ENCODE data around the gene SPATA3. TPM values are rescaled to one million over a fixed set of nuclear protein-coding genes. Genes with fewer than 3 reads are reported as not detected.

Gene SPATA3
- total and polyA plus RNA-seq, 2 of the 8 experiments (the other 6 are each of a cell fraction or from before 2014, with no cell fraction given) = not detected

GRCh38 chr2:231049286-231050017 is 53.5 kb downstream of the SPATA3 start:
- Histone ChIP-seq H3K4me1 (replicated peaks in 1 of 4; ENCODE audit: control insufficient read depth in 3 of 4, insufficient read depth in 4 of 4, low read length in 3 of 4) (peaks cover 3 to 5% (median 4%) of the 10 kb centered on the region in 4 experiments; a peak in 5 of 7 replicates), H4K5ac (ENCODE audit: insufficient read length, low read depth, low read length) (no peak overlapping the region), H2BK120ac (replicated peaks; ENCODE audit: low read depth, low read length) (no peak overlapping the region), H2BK20ac (ENCODE audit: low read length) (no peak overlapping the region), H3K36me3 (ENCODE audit: control insufficient read depth in 2 of 4, insufficient read depth in 4 of 4, low read length in 3 of 4) (no peaks in the 10 kb centered on the region), H3K79me1 (ENCODE audit: low read depth, low read length) (no peaks in the 10 kb centered on the region), H3K23ac (ENCODE audit: insufficient read length) (no peak overlapping the region), H2AFZ (ENCODE audit: low read length) (no peak overlapping the region), H2BK15ac (ENCODE audit: low read length) (no peak overlapping the region), H3K27me3 (replicated peaks in 1 of 4; ENCODE audit: control insufficient read depth in 3 of 4, extremely low read depth in 1 of 4, insufficient read depth in 3 of 4, low read length in 3 of 4) (peaks cover 0 to 35% (median 17%) of the 10 kb centered on the region in 4 experiments; a peak in 6 of 7 replicates), H4K20me1 (replicated peaks in 1 of 2; ENCODE audit: control insufficient read depth in 1 of 2, insufficient read depth in 2 of 2, low read length in 2 of 2) (no peaks in the 10 kb centered on the region), H3K27ac (ENCODE audit: low read depth, low read length) (no peak overlapping the region), H3K23me2 (ENCODE audit: low read depth, low read length) (peaks cover 5% of the 10 kb centered on the region; the same call in 1 of the 2 replicates), H3K4me3 (ENCODE audit: extremely low read depth in 1 of 4, insufficient read depth in 2 of 4, low read depth in 3 of 4, low read length in 4 of 4) (no peak overlapping the region), H2BK12ac (ENCODE audit: low read depth, low read length) (no peak overlapping the region), H3K14ac (ENCODE audit: insufficient read length) (no peak overlapping the region), H3K9ac (replicated peaks in 1 of 4; ENCODE audit: extremely low read depth in 1 of 4, low read depth in 3 of 4, low read length in 3 of 4) (no peak overlapping the region), H2AK5ac (ENCODE audit: low read depth, low read length) (no peak overlapping the region), H3K9me3 (ENCODE audit: insufficient read depth in 2 of 2, low read depth in 1 of 2, low read length in 1 of 2) (no peaks in the 10 kb centered on the region), H3K4me2 (ENCODE audit: insufficient read depth in 1 of 2, low read depth in 2 of 2, low read length in 2 of 2) (no peak overlapping the region), H3K4ac (replicated peaks; ENCODE audit: insufficient read length, low read depth, low read length) (no peak overlapping the region), H2BK5ac (ENCODE audit: low read depth, low read length) (no peak overlapping the region), H3K56ac (replicated peaks; ENCODE audit: insufficient read length, low read depth, low read length) (no peak overlapping the region), H3K79me2 (ENCODE audit: control insufficient read depth in 1 of 2, insufficient read depth in 2 of 2, low read length in 2 of 2) (no peaks in the 10 kb centered on the region), H4K91ac (replicated peaks; ENCODE audit: insufficient read length, low read length) (no peak overlapping the region), H3K18ac (ENCODE audit: extremely low read depth, low read length) (no peak overlapping the region), H4K8ac (ENCODE audit: extremely low read depth, insufficient read depth, low read length) (no peak overlapping the region)
- TF ChIP-seq JUND (IDR thresholded peaks at IDR 0.05; ENCODE audit: low read length) (no peak), ASH2L (IDR thresholded peaks at IDR 0.05; ENCODE audit: low read length) (no peak), ZNF274 (IDR thresholded peaks at IDR 0.05; ENCODE audit: borderline replicate concordance, extremely low read depth, low read length) (no peak), RFX5 (IDR thresholded peaks at IDR 0.05; ENCODE audit: borderline replicate concordance, low read depth, low read length) (no peak), SAP30 (IDR thresholded peaks at IDR 0.05; ENCODE audit: insufficient read depth, insufficient replicate concordance, low read length) (no peak)
- POLR2A ChIA-PET (ENCODE audit: partially characterized antibody) = no interaction called here
- DNase-seq (ENCODE audit: low read depth in 1 of 2, low spot score in 2 of 2) (no peak), FAIRE-seq (no peak)
- CTCF ChIA-PET (ENCODE audit: partially characterized antibody) = interaction anchor here (0.8 to 1.8 kb wide), 9 partner anchors 41 to 231 kb away, joined by 3 to 5 read pairs (median 3); partner anchors contain the start of gene SPATA3
- WGBS, 2 experiments (ENCODE audit: extremely low coverage in 1 of 2, insufficient coverage in 1 of 2, insufficient read length in 1 of 2, insufficient replicate concordance in 2 of 2, low coverage in 1 of 2, low lambda C conversion rate in 2 of 2, missing lambda C conversion rate in 1 of 2) = 85% methylated on average over 12 of the region's 12 CpGs; no CpG with 5 or more reads in 1 of the 2 experiments
